H54 (cell line): ENCODE results near the gene SUMO2.
A peak's percentile ranks its signal among the peaks of the same experiment; 100 is the strongest.
"Not testable (repeated sequence)": the region's sequence is repeated elsewhere in the genome, so short reads cannot be mapped to it uniquely, and the experiment has no call there.

Experiments used
- DNase-seq: peaks from one replicate; pipeline ENCODE4 v3.0.0; 2011; ENCODE audit warnings: low spot score, mixed read lengths; ENCODE audit not compliant: insufficient read length
- FAIRE-seq: peaks from 3 replicates; lab custom pipeline; 2011; peaks lifted over from hg19 to GRCh38; lab: Jason Lieb, UNC
- POLR2A ChIP-seq: IDR thresholded peaks from 2 replicates; pipeline ENCODE4 v1.6.1; 2011; ENCODE audit warnings: low read depth, mild to moderate bottlenecking, low read length

SUMO2 gene

GRCh38 chr17:75199886-75200618 lies 17.3 kb upstream of the SUMO2 start:
- FAIRE-seq (no peak), DNase-seq (no peak)
- no peak for TF ChIP-seq POLR2A

GRCh38 chr17:75194879-75195278 lies 12.1 kb upstream of the SUMO2 start:
- FAIRE-seq = no peak
- TF ChIP-seq POLR2A = no peak
- peak; percentile 51 for DNase-seq

GRCh38 chr17:75191584-75191983 lies 8.8 kb upstream of the SUMO2 start:
- no peak for FAIRE-seq
- TF ChIP-seq POLR2A = no peak
- no peak for DNase-seq

- FAIRE-seq = no peak
- TF ChIP-seq POLR2A = no peak
Measured at GRCh38 chr17:75188614-75189013, 5.9 kb upstream of the SUMO2 start.

GRCh38 chr17:75183999-75184884 lies 1.5 kb upstream of the SUMO2 start:
- FAIRE-seq (no peak), DNase-seq (no peak)
- TF ChIP-seq POLR2A = no peak

More at GRCh38 chr17:75188614-75189013, 5.9 kb upstream of the SUMO2 start:
- no peak for DNase-seq

- no peak for TF ChIP-seq POLR2A
- DNase-seq = no peak
- no peak for FAIRE-seq
Measured at GRCh38 chr17:75182319-75182568, 515 bp downstream of the SUMO2 start.

GRCh38 chr17:75181608-75182318 lies 996 bp downstream of the SUMO2 start:
- TF ChIP-seq POLR2A = no peak
- DNase-seq = no peak

GRCh38 chr17:75181110-75181509 lies 1.6 kb downstream of the SUMO2 start:
- no peak for TF ChIP-seq POLR2A
- DNase-seq (no peak), FAIRE-seq (no peak)

More at GRCh38 chr17:75181608-75182318, 996 bp downstream of the SUMO2 start:
- FAIRE-seq = no peak

GRCh38 chr17:75178453-75178852 lies 4.3 kb downstream of the SUMO2 start:
- TF ChIP-seq POLR2A = no peak
- no peak for FAIRE-seq
- no peak for DNase-seq

GRCh38 chr17:75176625-75177024 lies 6.1 kb downstream of the SUMO2 start:
- no peak for TF ChIP-seq POLR2A
- FAIRE-seq = no peak
- no peak for DNase-seq

GRCh38 chr17:75174996-75175395 lies 7.8 kb downstream of the SUMO2 start:
- TF ChIP-seq POLR2A = no peak
- no peak for DNase-seq
- no peak for FAIRE-seq

GRCh38 chr17:75173526-75173925 lies 9.2 kb downstream of the SUMO2 start:
- DNase-seq (no peak), FAIRE-seq (no peak)
- no peak for TF ChIP-seq POLR2A

- FAIRE-seq (no peak), DNase-seq (no peak)
- no peak for TF ChIP-seq POLR2A
Measured at GRCh38 chr17:75168998-75169397, 13.8 kb downstream of the SUMO2 start.

GRCh38 chr17:75164606-75165005 lies 18.2 kb downstream of the SUMO2 start:
- not testable (repeated sequence) for DNase-seq, FAIRE-seq
